ENCODE data around the gene POU2F2.

Gene POU2F2

DNA sequence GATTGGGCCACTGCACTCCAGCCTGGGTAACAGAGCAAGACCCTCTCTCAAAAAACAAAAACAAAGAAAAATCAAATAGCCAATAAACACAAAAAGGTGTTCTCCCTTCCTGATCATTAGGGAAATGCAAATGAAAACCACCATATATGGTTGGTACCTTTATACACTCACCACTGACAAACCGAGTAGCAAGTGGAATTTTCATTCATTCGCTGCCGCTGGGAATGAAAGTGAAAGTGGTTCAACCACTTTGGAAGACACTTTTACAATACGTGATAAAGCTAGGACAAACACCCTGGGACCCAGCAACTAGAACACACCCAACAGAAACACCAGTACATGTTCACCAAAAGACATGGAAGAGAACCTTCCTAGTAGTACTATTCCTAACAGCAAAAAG, 83.3 kb downstream of the POU2F2 start:
- TF ChIP-seq ISL1 (CRISPR knock-in tag; IDR thresholded peaks at IDR 0.05) (no peak), CSDC2 (CRISPR knock-in tag; IDR thresholded peaks at IDR 0.05) (no peak), OSR1 (CRISPR knock-in tag; IDR thresholded peaks at IDR 0.05) (no peak), TOX (CRISPR knock-in tag; IDR thresholded peaks at IDR 0.05; ENCODE audit: borderline replicate concordance) (no peak), BACH2 (CRISPR knock-in tag; IDR thresholded peaks at IDR 0.05; ENCODE audit: borderline replicate concordance) (no peak)
- TF ChIP-seq, protein P1, sequence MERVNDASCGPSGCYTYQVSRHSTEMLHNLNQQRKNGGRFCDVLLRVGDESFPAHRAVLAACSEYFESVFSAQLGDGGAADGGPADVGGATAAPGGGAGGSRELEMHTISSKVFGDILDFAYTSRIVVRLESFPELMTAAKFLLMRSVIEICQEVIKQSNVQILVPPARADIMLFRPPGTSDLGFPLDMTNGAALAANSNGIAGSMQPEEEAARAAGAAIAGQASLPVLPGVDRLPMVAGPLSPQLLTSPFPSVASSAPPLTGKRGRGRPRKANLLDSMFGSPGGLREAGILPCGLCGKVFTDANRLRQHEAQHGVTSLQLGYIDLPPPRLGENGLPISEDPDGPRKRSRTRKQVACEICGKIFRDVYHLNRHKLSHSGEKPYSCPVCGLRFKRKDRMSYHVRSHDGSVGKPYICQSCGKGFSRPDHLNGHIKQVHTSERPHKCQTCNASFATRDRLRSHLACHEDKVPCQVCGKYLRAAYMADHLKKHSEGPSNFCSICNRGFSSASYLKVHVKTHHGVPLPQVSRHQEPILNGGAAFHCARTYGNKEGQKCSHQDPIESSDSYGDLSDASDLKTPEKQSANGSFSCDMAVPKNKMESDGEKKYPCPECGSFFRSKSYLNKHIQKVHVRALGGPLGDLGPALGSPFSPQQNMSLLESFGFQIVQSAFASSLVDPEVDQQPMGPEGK (CRISPR knock-in tag; IDR thresholded peaks at IDR 0.05; ENCODE audit: borderline replicate concordance), result no peak
- TF ChIP-seq, protein P2, sequence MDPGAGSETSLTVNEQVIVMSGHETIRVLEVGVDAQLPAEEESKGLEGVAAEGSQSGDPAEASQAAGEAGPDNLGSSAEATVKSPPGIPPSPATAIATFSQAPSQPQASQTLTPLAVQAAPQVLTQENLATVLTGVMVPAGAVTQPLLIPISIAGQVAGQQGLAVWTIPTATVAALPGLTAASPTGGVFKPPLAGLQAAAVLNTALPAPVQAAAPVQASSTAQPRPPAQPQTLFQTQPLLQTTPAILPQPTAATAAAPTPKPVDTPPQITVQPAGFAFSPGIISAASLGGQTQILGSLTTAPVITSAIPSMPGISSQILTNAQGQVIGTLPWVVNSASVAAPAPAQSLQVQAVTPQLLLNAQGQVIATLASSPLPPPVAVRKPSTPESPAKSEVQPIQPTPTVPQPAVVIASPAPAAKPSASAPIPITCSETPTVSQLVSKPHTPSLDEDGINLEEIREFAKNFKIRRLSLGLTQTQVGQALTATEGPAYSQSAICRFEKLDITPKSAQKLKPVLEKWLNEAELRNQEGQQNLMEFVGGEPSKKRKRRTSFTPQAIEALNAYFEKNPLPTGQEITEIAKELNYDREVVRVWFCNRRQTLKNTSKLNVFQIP (CRISPR knock-in tag; IDR thresholded peaks at IDR 0.05; ENCODE audit: borderline replicate concordance, low read depth), result no peak
- TF ChIP-seq, protein P3, sequence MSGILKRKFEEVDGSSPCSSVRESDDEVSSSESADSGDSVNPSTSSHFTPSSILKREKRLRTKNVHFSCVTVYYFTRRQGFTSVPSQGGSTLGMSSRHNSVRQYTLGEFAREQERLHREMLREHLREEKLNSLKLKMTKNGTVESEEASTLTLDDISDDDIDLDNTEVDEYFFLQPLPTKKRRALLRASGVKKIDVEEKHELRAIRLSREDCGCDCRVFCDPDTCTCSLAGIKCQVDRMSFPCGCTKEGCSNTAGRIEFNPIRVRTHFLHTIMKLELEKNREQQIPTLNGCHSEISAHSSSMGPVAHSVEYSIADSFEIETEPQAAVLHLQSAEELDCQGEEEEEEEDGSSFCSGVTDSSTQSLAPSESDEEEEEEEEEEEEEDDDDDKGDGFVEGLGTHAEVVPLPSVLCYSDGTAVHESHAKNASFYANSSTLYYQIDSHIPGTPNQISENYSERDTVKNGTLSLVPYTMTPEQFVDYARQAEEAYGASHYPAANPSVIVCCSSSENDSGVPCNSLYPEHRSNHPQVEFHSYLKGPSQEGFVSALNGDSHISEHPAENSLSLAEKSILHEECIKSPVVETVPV (CRISPR knock-in tag; IDR thresholded peaks at IDR 0.05), result no peak
- ATAC-seq, result no peak

DNA sequence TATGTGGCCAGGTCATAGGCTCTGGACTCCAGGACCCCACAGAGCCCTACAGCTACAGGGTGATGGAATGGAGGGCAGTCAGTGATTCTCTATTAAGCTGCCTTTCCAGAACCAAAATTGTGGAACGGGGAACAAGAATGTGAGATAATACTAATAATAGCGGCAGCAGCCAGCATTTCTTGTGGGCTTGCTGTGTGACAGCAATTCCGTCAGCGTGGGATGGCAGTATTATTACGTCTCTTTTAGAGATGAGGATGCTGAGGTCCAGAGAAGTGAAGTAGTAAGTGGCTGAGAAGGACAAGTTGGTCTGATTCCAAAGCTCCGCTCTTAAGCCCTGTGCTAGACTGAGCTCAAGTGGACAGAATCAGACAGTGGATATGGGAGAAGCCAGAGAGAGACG, 86.7 kb downstream of the POU2F2 start:
- TF ChIP-seq, protein P2 (CRISPR knock-in tag; IDR thresholded peaks at IDR 0.05; ENCODE audit: borderline replicate concordance, low read depth), result no peak
- no peak for TF ChIP-seq ZFP30 (CRISPR knock-in tag; IDR thresholded peaks at IDR 0.05)
- TF ChIP-seq ARNTL (CRISPR knock-in tag; IDR thresholded peaks at IDR 0.05; ENCODE audit: borderline replicate concordance, low read depth), result no peak
- TF ChIP-seq TOX (CRISPR knock-in tag; IDR thresholded peaks at IDR 0.05; ENCODE audit: borderline replicate concordance), result no peak
- no peak for TF ChIP-seq ZNF565 (CRISPR knock-in tag; conservative IDR thresholded peaks at IDR 0.05; ENCODE audit: low read depth)
- no peak for TF ChIP-seq ZFP3 (CRISPR knock-in tag; IDR thresholded peaks at IDR 0.05)
- TF ChIP-seq, protein P3 (CRISPR knock-in tag; IDR thresholded peaks at IDR 0.05), result no peak
- no peak for TF ChIP-seq OSR1 (CRISPR knock-in tag; IDR thresholded peaks at IDR 0.05)
- no peak for TF ChIP-seq BACH2 (CRISPR knock-in tag; IDR thresholded peaks at IDR 0.05; ENCODE audit: borderline replicate concordance)
- no peak for TF ChIP-seq ZNF8 (CRISPR knock-in tag; IDR thresholded peaks at IDR 0.05)
- no peak for TF ChIP-seq ZC3H10 (CRISPR knock-in tag; IDR thresholded peaks at IDR 0.05)
- TF ChIP-seq GLIS3 (CRISPR knock-in tag; IDR thresholded peaks at IDR 0.05), result no peak
- no peak for TF ChIP-seq RARB (CRISPR knock-in tag; IDR thresholded peaks at IDR 0.05)
- TF ChIP-seq, protein P4, sequence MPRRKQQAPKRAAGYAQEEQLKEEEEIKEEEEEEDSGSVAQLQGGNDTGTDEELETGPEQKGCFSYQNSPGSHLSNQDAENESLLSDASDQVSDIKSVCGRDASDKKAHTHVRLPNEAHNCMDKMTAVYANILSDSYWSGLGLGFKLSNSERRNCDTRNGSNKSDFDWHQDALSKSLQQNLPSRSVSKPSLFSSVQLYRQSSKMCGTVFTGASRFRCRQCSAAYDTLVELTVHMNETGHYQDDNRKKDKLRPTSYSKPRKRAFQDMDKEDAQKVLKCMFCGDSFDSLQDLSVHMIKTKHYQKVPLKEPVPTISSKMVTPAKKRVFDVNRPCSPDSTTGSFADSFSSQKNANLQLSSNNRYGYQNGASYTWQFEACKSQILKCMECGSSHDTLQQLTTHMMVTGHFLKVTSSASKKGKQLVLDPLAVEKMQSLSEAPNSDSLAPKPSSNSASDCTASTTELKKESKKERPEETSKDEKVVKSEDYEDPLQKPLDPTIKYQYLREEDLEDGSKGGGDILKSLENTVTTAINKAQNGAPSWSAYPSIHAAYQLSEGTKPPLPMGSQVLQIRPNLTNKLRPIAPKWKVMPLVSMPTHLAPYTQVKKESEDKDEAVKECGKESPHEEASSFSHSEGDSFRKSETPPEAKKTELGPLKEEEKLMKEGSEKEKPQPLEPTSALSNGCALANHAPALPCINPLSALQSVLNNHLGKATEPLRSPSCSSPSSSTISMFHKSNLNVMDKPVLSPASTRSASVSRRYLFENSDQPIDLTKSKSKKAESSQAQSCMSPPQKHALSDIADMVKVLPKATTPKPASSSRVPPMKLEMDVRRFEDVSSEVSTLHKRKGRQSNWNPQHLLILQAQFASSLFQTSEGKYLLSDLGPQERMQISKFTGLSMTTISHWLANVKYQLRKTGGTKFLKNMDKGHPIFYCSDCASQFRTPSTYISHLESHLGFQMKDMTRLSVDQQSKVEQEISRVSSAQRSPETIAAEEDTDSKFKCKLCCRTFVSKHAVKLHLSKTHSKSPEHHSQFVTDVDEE (CRISPR knock-in tag; IDR thresholded peaks at IDR 0.05), result no peak
- TF ChIP-seq ESRRG (CRISPR knock-in tag; IDR thresholded peaks at IDR 0.05), result no peak
- TF ChIP-seq TCF4 (CRISPR knock-in tag; IDR thresholded peaks at IDR 0.05; ENCODE audit: borderline replicate concordance), result no peak
- TF ChIP-seq CSDC2 (CRISPR knock-in tag; IDR thresholded peaks at IDR 0.05), result no peak
- no peak for ATAC-seq
